ENCODE measurements around the gene FREM2. TPM values are rescaled to one million over a fixed set of nuclear protein-coding genes. Genes with fewer than 3 reads are reported as not detected.

Gene FREM2
- total RNA-seq, 1 experiment from 2014 or later = 0.04 TPM

GRCh38 chr13:38895075-38895474 is 208.2 kb downstream of the FREM2 start:
- POLR2A ChIA-PET (ENCODE audit: unreplicated experiment) = no interaction called here

GRCh38 chr13:38897521-38897920 is 210.6 kb downstream of the FREM2 start:
- H3K9ac ChIP-seq (ENCODE audit: low read length) = no peak overlapping the region
- no peak overlapping the region for H3K4me3 ChIP-seq (ENCODE audit: low read length)
- H3K9me2 ChIP-seq (replicated peaks; ENCODE audit: low read length) = no peaks in the 10 kb centered on the region
- H3K9me3 ChIP-seq (ENCODE audit: low read length) = no peaks in the 10 kb centered on the region
- no peaks in the 10 kb centered on the region for H3K4me1 ChIP-seq (ENCODE audit: insufficient read depth, low read length)
- H3K4me2 ChIP-seq (ENCODE audit: low read length) = no peak overlapping the region
- TF ChIP-seq EZH2phosphoT487 (IDR thresholded peaks at IDR 0.05; ENCODE audit: borderline replicate concordance, low read length) = no peak
- TF ChIP-seq CTCF (conservative IDR thresholded peaks at IDR 0.05; ENCODE audit: low read depth, low read length) = no peak
- TF ChIP-seq EZH2 (IDR thresholded peaks at IDR 0.05; ENCODE audit: low read length, unreplicated experiment) = no peak
- no peak overlapping the region for H3K27ac ChIP-seq (ENCODE audit: low read length)
- no peaks in the 10 kb centered on the region for H4K20me1 ChIP-seq (ENCODE audit: low read length)
- no peak for DNase-seq
- no peaks in the 10 kb centered on the region; the same call in 1 of the 2 replicates for H3K27me3 ChIP-seq (ENCODE audit: low read length)
- intact Hi-C loops (cut with micrococcal nuclease) = no loop called here
- no peaks in the 10 kb centered on the region for H3F3A ChIP-seq (ENCODE audit: low read length, unreplicated experiment)
- no peak overlapping the region for H2AFZ ChIP-seq (ENCODE audit: low read length)
- H3K36me3 ChIP-seq (ENCODE audit: low read depth, low read length) = no peaks in the 10 kb centered on the region
- CTCF ChIA-PET = no interaction called here
- POLR2A ChIA-PET (ENCODE audit: unreplicated experiment) = no interaction called here
- no TSS peak for BruUV-seq (replicated peaks)
- no peak for ATAC-seq
- H3K79me2 ChIP-seq (ENCODE audit: low read length) = no peaks in the 10 kb centered on the region

More at GRCh38 chr13:38895075-38895474, 208.2 kb downstream of the FREM2 start:
- Histone ChIP-seq H3K4me3 (ENCODE audit: low read length) (no peak overlapping the region), H3K4me1 (ENCODE audit: insufficient read depth, low read length) (no peaks in the 10 kb centered on the region), H3K9me3 (ENCODE audit: low read length) (no peaks in the 10 kb centered on the region), H4K20me1 (ENCODE audit: low read length) (no peaks in the 10 kb centered on the region), H3K79me2 (ENCODE audit: low read length) (no peaks in the 10 kb centered on the region), H3K4me2 (ENCODE audit: low read length) (no peak overlapping the region), H3K27ac (ENCODE audit: low read length) (no peak overlapping the region), H3K36me3 (ENCODE audit: low read depth, low read length) (no peaks in the 10 kb centered on the region), H3K9me2 (replicated peaks; ENCODE audit: low read length) (no peaks in the 10 kb centered on the region), H2AFZ (ENCODE audit: low read length) (no peak overlapping the region), H3K27me3 (ENCODE audit: low read length) (no peaks in the 10 kb centered on the region; the same call in 1 of the 2 replicates), H3F3A (ENCODE audit: low read length, unreplicated experiment) (no peaks in the 10 kb centered on the region), H3K9ac (ENCODE audit: low read length) (no peak overlapping the region)
- CTCF ChIA-PET = no interaction called here
- intact Hi-C loops (cut with micrococcal nuclease) = no loop called here
- no peak for TF ChIP-seq CTCF (conservative IDR thresholded peaks at IDR 0.05; ENCODE audit: low read depth, low read length)
- no peak for TF ChIP-seq EZH2 (IDR thresholded peaks at IDR 0.05; ENCODE audit: low read length, unreplicated experiment)
- TF ChIP-seq EZH2phosphoT487 (IDR thresholded peaks at IDR 0.05; ENCODE audit: borderline replicate concordance, low read length) = no peak
- BruUV-seq (replicated peaks) = no TSS peak
- no peak for ATAC-seq
- DNase-seq = no peak

- no peak for TF ChIP-seq EZH2 (IDR thresholded peaks at IDR 0.05; ENCODE audit: low read length, unreplicated experiment)
- no peak for TF ChIP-seq EZH2phosphoT487 (IDR thresholded peaks at IDR 0.05; ENCODE audit: borderline replicate concordance, low read length)
- no peak for TF ChIP-seq CTCF (conservative IDR thresholded peaks at IDR 0.05; ENCODE audit: low read depth, low read length)
- Histone ChIP-seq H3K4me2 (ENCODE audit: low read length) (no peak overlapping the region), H3K4me1 (ENCODE audit: insufficient read depth, low read length) (no peaks in the 10 kb centered on the region), H3F3A (ENCODE audit: low read length, unreplicated experiment) (no peaks in the 10 kb centered on the region), H4K20me1 (ENCODE audit: low read length) (no peaks in the 10 kb centered on the region), H3K27me3 (ENCODE audit: low read length) (no peaks in the 10 kb centered on the region; the same call in 1 of the 2 replicates), H3K9me3 (ENCODE audit: low read length) (no peaks in the 10 kb centered on the region), H3K9ac (ENCODE audit: low read length) (no peak overlapping the region), H3K4me3 (ENCODE audit: low read length) (no peak overlapping the region), H3K27ac (ENCODE audit: low read length) (no peak overlapping the region), H3K9me2 (replicated peaks; ENCODE audit: low read length) (no peaks in the 10 kb centered on the region), H3K79me2 (ENCODE audit: low read length) (no peaks in the 10 kb centered on the region), H2AFZ (ENCODE audit: low read length) (no peak overlapping the region), H3K36me3 (ENCODE audit: low read depth, low read length) (no peaks in the 10 kb centered on the region)
- intact Hi-C loops (cut with micrococcal nuclease) = no loop called here
- ChIA-PET POLR2A (ENCODE audit: unreplicated experiment) (no interaction called here), CTCF (no interaction called here)
- BruUV-seq (replicated peaks) = no TSS peak
- DNase-seq = no peak
- no peak for ATAC-seq
Measured at GRCh38 chr13:38898481-38898880, 211.6 kb downstream of the FREM2 start.

Data from PC-3 (cell line).